Tongue (tissue), 2 donors: ENCODE results near the gene USP17L17. TPM values are rescaled to one million over a fixed set of nuclear protein-coding genes. Genes with fewer than 3 reads are reported as not detected.
"Not testable (repeated sequence)": the region's sequence is repeated elsewhere in the genome, so short reads cannot be mapped to it uniquely, and the experiment has no call there.

ENCODE experiments used
- DNase-seq: peaks from one replicate; pipeline ENCODE4 v3.0.0-alpha.2; 2015
- total RNA-seq: library from RNA; depleted of rRNA; stranded (reverse); fragments of >200 nt; gene quantifications from one replicate; pipeline ENCODE4 v1.2.3, GENCODE V29; 2014

USP17L17 gene, protein sequence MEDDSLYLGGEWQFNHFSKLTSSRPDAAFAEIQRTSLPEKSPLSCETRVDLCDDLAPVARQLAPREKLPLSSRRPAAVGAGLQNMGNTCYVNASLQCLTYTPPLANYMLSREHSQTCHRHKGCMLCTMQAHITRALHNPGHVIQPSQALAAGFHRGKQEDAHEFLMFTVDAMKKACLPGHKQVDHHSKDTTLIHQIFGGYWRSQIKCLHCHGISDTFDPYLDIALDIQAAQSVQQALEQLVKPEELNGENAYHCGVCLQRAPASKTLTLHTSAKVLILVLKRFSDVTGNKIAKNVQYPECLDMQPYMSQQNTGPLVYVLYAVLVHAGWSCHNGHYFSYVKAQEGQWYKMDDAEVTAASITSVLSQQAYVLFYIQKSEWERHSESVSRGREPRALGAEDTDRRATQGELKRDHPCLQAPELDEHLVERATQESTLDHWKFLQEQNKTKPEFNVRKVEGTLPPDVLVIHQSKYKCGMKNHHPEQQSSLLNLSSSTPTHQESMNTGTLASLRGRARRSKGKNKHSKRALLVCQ
- total RNA-seq = not detected

DNA sequence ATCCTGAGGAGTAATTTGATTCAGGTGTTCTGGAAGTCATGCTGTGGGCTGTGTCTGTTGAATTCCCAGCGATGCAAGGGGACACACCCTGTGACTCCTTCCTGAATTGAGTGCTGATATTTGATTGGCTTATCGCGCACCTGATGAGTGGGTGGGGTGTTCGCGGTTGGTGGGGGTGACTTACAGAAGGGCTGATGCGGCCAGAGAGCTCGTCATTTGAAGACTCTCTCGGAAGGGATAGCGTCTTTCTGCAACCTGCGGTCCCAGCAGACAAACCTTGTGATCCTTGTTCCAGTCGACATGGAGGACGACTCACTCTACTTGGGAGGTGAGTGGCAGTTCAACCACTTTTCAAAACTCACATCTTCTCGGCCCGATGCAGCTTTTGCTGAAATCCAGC is at the start of gene USP17L17:
Gene USP17L17 (plus strand): TSS at position 301 of the 400 bp plus-strand sequence. CDS start 0 bp downstream, at position 301.
- DNase-seq = not testable (repeated sequence)

DNA sequence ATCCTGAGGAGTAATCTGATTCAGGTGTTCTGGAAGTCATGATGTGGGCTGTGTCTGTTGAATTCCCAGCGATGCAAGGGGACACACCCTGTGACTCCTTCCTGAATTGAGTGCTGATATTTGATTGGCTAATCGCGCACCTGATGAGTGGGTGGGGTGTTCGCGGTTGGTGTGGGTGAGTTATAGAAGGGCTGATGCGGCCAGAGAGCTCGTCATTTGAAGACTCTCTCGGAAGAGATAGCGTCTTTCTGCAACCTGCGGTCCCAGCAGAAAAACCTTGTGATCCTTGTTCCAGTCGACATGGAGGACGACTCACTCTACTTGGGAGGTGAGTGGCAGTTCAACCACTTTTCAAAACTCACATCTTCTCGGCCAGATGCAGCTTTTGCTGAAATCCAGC is 33.3 kb upstream of the USP17L17 start, which contains the start of gene USP17L10:
Gene USP17L10 (plus strand): TSS at position 301 of the 400 bp plus-strand sequence. CDS start 0 bp downstream, at position 301.
- not testable (repeated sequence) for DNase-seq

DNA sequence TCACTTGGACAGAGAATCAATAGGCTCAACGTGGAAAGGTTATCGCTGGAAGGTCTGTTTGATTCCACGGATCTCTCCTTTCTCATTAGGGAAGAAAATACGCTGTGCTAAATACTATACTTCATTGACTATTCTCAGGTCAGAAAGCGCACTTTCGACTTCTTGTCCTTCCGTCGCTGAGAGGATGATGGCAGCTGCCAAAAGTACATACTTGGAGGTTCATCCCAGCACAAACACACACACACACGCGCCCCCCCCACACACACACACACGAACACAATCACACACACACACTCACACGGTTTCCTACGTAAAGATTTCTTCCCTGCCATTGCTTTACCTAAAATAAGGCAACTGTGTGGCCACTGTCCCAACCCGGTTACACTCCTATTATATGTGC is 29.0 kb upstream of the USP17L17 start:
- DNase-seq = not testable (repeated sequence)

DNA sequence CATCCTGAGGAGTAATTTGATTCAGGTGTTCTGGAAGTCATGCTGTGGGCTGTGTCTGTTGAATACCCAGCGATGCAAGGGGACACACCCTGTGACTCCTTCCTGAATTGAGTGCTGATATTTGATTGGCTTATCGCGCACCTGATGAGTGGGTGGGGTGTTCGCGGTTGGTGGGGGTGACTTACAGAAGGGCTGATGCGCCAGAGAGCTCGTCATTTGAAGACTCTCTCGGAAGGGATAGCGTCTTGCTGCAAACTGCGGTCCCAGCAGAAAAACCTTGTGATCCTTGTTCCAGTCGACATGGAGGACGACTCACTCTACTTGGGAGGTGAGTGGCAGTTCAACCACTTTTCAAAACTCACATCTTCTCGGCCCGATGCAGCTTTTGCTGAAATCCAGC is 28.6 kb upstream of the USP17L17 start, which contains the start of gene USP17L11:
Gene USP17L11 (plus strand): TSS at position 301 of the 400 bp plus-strand sequence. CDS start 0 bp downstream, at position 301.
- DNase-seq = not testable (repeated sequence)

DNA sequence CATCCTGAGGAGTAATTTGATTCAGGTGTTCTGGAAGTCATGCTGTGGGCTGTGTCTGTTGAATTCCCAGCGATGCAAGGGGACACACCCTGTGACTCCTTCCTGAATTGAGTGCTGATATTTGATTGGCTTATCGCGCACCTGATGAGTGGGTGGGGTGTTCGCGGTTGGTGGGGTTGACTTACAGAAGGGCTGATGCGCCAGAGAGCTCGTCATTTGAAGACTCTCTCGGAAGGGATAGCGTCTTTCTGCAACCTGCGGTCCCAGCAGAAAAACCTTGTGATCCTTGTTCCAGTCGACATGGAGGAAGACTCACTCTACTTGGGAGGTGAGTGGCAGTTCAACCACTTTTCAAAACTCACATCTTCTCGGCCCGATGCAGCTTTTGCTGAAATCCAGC is 23.8 kb upstream of the USP17L17 start, which contains the start of gene USP17L12:
Gene USP17L12 (plus strand): TSS at position 301 of the 400 bp plus-strand sequence. CDS start 0 bp downstream, at position 301.
- DNase-seq = not testable (repeated sequence)

DNA sequence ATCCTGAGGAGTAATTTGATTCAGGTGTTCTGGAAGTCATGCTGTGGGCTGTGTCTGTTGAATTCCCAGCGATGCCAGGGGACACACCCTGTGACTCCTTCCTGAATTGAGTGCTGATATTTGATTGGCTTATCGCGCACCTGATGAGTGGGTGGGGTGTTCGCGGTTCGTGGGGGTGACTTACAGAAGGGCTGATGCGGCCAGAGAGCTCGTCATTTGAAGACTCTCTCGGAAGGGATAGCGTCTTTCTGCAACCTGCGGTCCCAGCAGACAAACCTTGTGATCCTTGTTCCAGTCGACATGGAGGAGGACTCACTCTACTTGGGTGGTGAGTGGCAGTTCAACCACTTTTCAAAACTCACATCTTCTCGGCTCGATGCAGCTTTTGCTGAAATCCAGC is 19.1 kb upstream of the USP17L17 start, which contains the start of gene USP17L13:
Gene USP17L13 (plus strand): TSS at position 301 of the 400 bp plus-strand sequence. CDS start 0 bp downstream, at position 301.
- not testable (repeated sequence) for DNase-seq

DNA sequence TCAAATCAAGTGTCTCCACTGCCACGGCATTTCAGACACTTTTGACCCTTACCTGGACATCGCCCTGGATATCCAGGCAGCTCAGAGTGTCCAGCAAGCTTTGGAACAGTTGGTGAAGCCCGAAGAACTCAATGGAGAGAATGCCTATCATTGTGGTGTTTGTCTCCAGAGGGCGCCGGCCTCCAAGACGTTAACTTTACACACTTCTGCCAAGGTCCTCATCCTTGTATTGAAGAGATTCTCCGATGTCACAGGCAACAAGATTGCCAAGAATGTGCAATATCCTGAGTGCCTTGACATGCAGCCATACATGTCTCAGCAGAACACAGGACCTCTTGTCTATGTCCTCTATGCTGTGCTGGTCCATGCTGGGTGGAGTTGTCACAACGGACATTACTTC is 13.4 kb upstream of the USP17L17 start:
- DNase-seq = not testable (repeated sequence)

DNA sequence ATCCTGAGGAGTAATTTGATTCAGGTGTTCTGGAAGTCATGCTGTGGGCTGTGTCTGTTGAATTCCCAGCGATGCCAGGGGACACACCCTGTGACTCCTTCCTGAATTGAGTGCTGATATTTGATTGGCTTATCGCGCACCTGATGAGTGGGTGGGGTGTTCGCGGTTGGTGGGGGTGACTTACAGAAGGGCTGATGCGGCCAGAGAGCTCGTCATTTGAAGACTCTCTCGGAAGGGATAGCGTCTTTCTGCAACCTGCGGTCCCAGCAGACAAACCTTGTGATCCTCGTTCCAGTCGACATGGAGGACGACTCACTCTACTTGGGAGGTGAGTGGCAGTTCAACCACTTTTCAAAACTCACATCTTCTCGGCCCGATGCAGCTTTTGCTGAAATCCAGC is 9.6 kb upstream of the USP17L17 start, which contains the start of gene USP17L15:
Gene USP17L15 (plus strand): TSS at position 301 of the 400 bp plus-strand sequence. CDS start 0 bp downstream, at position 301.
- DNase-seq = not testable (repeated sequence)

DNA sequence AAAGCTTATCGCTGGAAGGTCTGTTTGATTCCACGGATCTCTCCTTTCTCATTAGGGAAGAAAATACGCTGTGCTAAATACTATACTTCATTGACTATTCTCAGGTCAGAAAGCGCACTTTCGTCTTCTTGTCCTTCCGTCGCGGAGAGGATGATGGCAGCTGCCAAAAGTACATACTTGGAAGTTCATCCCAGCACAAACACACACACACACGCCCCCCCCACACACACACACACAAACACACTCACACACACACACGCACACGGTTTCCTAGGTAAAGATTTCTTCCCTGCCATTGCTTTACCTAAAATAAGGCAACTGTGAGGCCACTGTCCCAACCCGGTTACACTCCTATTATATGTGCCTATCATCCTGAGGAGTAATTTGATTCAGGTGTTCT is 5.2 kb upstream of the USP17L17 start:
- peak; percentile 0 for DNase-seq

DNA sequence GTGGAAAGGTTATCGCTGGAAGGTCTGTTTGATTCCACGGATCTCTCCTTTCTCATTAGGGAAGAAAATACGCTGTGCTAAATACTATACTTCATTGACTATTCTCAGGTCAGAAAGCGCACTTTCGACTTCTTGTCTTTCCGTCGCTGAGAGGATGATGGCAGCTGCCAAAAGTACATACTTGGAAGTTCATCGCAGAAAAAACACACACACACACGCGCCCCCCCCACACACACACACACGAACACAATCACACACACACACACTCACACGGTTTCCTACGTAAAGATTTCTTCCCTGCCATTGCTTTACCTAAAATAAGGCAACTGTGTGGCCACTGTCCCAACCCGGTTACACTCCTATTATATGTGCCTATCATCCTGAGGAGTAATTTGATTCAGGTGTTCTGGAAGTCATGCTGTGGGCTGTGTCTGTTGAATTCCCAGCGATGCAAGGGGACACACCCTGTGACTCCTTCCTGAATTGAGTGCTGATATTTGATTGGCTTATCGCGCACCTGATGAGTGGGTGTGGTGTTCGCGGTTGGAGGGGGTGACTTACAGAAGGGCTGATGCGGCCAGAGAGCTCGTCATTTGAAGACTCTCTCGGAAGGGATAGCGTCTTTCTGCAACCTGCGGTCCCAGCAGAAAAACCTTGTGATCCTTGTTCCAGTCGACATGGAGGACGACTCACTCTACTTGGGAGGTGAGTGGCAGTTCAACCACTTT is 4.4 kb downstream of the USP17L17 start, which contains the start of gene USP17L18:
Gene USP17L18 (plus strand): TSS at position 678 of the 728 bp plus-strand sequence. CDS start 0 bp downstream, at position 678.
- DNase-seq = peak; percentile 0

DNA sequence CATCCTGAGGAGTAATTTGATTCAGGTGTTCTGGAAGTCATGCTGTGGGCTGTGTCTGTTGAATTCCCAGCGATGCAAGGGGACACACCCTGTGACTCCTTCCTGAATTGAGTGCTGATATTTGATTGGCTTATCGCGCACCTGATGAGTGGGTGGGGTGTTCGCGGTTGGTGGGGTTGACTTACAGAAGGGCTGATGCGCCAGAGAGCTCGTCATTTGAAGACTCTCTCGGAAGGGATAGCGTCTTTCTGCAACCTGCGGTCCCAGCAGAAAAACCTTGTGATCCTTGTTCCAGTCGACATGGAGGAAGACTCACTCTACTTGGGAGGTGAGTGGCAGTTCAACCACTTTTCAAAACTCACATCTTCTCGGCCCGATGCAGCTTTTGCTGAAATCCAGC is 9.4 kb downstream of the USP17L17 start, which contains the start of gene USP17L19:
Gene USP17L19 (plus strand): TSS at position 301 of the 400 bp plus-strand sequence. CDS start 0 bp downstream, at position 301.
- not testable (repeated sequence) for DNase-seq

DNA sequence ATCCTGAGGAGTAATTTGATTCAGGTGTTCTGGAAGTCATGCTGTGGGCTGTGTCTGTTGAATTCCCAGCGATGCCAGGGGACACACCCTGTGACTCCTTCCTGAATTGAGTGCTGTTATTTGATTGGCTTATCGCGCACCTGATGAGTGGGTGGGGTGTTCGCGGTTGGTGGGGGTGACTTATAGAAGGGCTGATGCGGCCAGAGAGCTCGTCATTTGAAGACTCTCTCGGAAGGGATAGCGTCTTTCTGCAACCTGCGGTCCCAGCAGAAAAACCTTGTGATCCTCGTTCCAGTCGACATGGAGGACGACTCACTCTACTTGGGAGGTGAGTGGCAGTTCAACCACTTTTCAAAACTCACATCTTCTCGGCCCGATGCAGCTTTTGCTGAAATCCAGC is 14.1 kb downstream of the USP17L17 start, which contains the start of gene USP17L20:
Gene USP17L20 (plus strand): TSS at position 301 of the 400 bp plus-strand sequence. CDS start 0 bp downstream, at position 301.
- not testable (repeated sequence) for DNase-seq

DNA sequence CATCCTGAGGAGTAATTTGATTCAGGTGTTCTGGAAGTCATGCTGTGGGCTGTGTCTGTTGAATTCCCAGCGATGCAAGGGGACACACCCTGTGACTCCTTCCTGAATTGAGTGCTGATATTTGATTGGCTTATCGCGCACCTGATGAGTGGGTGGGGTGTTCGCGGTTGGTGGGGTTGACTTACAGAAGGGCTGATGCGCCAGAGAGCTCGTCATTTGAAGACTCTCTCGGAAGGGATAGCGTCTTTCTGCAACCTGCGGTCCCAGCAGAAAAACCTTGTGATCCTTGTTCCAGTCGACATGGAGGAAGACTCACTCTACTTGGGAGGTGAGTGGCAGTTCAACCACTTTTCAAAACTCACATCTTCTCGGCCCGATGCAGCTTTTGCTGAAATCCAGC is 18.9 kb downstream of the USP17L17 start, which contains the start of gene USP17L21:
Gene USP17L21 (plus strand): TSS at position 301 of the 400 bp plus-strand sequence. CDS start 0 bp downstream, at position 301.
- DNase-seq = not testable (repeated sequence)

DNA sequence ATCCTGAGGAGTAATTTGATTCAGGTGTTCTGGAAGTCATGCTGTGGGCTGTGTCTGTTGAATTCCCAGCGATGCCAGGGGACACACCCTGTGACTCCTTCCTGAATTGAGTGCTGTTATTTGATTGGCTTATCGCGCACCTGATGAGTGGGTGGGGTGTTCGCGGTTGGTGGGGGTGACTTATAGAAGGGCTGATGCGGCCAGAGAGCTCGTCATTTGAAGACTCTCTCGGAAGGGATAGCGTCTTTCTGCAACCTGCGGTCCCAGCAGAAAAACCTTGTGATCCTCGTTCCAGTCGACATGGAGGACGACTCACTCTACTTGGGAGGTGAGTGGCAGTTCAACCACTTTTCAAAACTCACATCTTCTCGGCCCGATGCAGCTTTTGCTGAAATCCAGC is 23.6 kb downstream of the USP17L17 start, which contains the start of gene USP17L22:
Gene USP17L22 (plus strand): TSS at position 301 of the 400 bp plus-strand sequence. CDS start 0 bp downstream, at position 301.
- DNase-seq = not testable (repeated sequence)

DNA sequence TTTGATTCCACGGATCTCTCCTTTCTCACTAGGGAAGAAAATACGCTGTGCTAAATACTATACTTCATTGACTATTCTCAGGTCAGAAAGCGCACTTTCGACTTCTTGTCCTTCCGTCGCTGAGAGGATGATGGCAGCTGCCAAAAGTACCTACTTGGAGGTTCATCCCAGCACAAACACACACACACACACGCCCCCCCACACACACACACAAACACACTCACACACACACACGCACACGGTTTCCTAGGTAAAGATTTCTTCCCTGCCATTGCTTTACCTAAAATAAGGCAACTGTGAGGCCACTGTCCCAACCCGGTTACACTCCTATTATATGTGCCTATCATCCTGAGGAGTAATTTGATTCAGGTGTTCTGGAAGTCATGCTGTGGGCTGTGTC is 28.0 kb downstream of the USP17L17 start:
- DNase-seq = not testable (repeated sequence)

Other genes with a start within 250 kb of the USP17L17 start
- gene FAM90A26, start 73.5 kb upstream of the USP17L17 start, total RNA-seq = not detected
- gene USP17L10, start 33.2 kb upstream of the USP17L17 start, total RNA-seq = not detected
- gene USP17L11, start 28.5 kb upstream of the USP17L17 start, total RNA-seq = not detected
- gene USP17L12, start 23.7 kb upstream of the USP17L17 start, total RNA-seq = not detected
- gene USP17L13, start 19.0 kb upstream of the USP17L17 start, total RNA-seq = not detected
- gene USP17L15, start 9.5 kb upstream of the USP17L17 start, total RNA-seq = not detected
- gene USP17L18, start 4.8 kb downstream of the USP17L17 start, total RNA-seq = not detected
- gene USP17L19, start 9.5 kb downstream of the USP17L17 start, total RNA-seq = not detected
- not detected for gene USP17L20, start 14.2 kb downstream of the USP17L17 start, total RNA-seq
- gene USP17L21, start 19.0 kb downstream of the USP17L17 start, total RNA-seq = not detected
- not detected for gene USP17L22, start 23.7 kb downstream of the USP17L17 start, total RNA-seq
- gene USP17L24, start 81.3 kb downstream of the USP17L17 start, total RNA-seq = not detected
- gene USP17L25, start 86.0 kb downstream of the USP17L17 start, total RNA-seq = not detected
- gene USP17L26, start 90.8 kb downstream of the USP17L17 start, total RNA-seq = not detected
- not detected for gene USP17L5, start 95.5 kb downstream of the USP17L17 start, total RNA-seq
- gene USP17L27, start 100.3 kb downstream of the USP17L17 start, total RNA-seq = not detected
- not detected for gene USP17L28, start 105.0 kb downstream of the USP17L17 start, total RNA-seq
- gene USP17L29, start 109.8 kb downstream of the USP17L17 start, total RNA-seq = not detected
- gene USP17L30, start 119.2 kb downstream of the USP17L17 start, total RNA-seq = not detected
- not detected for gene DEFB131A, start 200.5 kb downstream of the USP17L17 start, total RNA-seq